Esophagus (tissue), 2 donors: Measurements from ENCODE around the gene NOBOX. TPM values are rescaled to one million over a fixed set of nuclear protein-coding genes. Genes with fewer than 3 reads are reported as not detected.
"Not testable (repeated sequence)": the region's sequence is repeated elsewhere in the genome, so short reads cannot be mapped to it uniquely, and the experiment has no call there.

Experiments
- H3K27ac ChIP-seq, 2 donors: one replicate each; pipeline ENCODE4 v1.5.1; 2013; ENCODE audit warnings: low read depth in 2 of 2, mild to moderate bottlenecking in 2 of 2, inconsistent platforms in 1 of 2, low read length in 1 of 2, moderate library complexity in 1 of 2
- H3K27me3 ChIP-seq, 2 donors: one replicate each; pipeline ENCODE4 v1.6.1; 2013; ENCODE audit warnings: low read length in 2 of 2, control low read depth in 1 of 2, mild to moderate bottlenecking in 1 of 2; ENCODE audit not compliant: insufficient read depth in 2 of 2, control insufficient read depth in 1 of 2
- H3K36me3 ChIP-seq, 2 donors: one replicate each; pipeline ENCODE4 v1.6.1; 2013; ENCODE audit warnings: low read length in 1 of 2; ENCODE audit not compliant: control insufficient read depth in 2 of 2, insufficient read depth in 2 of 2
- H3K4me1 ChIP-seq, 2 donors: one replicate each; pipeline ENCODE4 v1.6.1; 2013; ENCODE audit warnings: low read length in 1 of 2; ENCODE audit not compliant: control insufficient read depth in 2 of 2, insufficient read depth in 2 of 2
- H3K4me3 ChIP-seq, 2 donors: one replicate each; pipeline ENCODE4 v1.5.1; 2013; ENCODE audit warnings: low read length in 2 of 2, mild to moderate bottlenecking in 2 of 2, low read depth in 1 of 2, moderate library complexity in 1 of 2
- H3K9me3 ChIP-seq, 2 donors: one replicate each; pipeline ENCODE4 v1.6.1; 2013; ENCODE audit warnings: mild to moderate bottlenecking in 2 of 2, low read depth in 1 of 2, low read length in 1 of 2, moderate library complexity in 1 of 2; ENCODE audit not compliant: control insufficient read depth in 2 of 2, insufficient read depth in 1 of 2
- WGBS, 2 donors: extraction: QIAGEN DNeasy Blood & Tissue Kit; methylation state at CpG; one replicate each; pipeline ENCODE4 v1.1.7; 2013; 5-methylcytosine and 5-hydroxymethylcytosine counted together
- polyA plus RNA-seq, 2 donors: library from polyadenylated mRNA; stranded (reverse); fragments of 200-250 nt; gene quantifications; one replicate each; pipeline ENCODE4 v1.2.3, GENCODE V29; 2013
- donor health status: healthy with polysubstance abuse.
- donor health status: Bipolar disorder and iron deficiency.

Gene NOBOX
- polyA plus RNA-seq, 2 donors: not detected

- not testable (repeated sequence) for H3K27me3 ChIP-seq, H3K4me3 ChIP-seq, H3K36me3 ChIP-seq, H3K4me1 ChIP-seq, H3K27ac ChIP-seq, H3K9me3 ChIP-seq
- no CpG with 5 or more reads among the region's 1 CpG for WGBS, 2 donors
These were observed 54.9 kb downstream of the NOBOX start for GRCh38 chr7:144348625-144349024.

Other genes with a start within 250 kb of the NOBOX start
- gene CTAGE4, start 220.2 kb downstream of the NOBOX start, polyA plus RNA-seq: 1 to 10 TPM; 3.2 to 4.3 TPM
- 10 to 100 TPM; 20.0 to 20.1 TPM for gene ARHGEF35, start 207.9 kb downstream of the NOBOX start, polyA plus RNA-seq
- gene OR2A42, start 164.1 kb downstream of the NOBOX start, polyA plus RNA-seq: under 1 TPM in 1 of 2 donors, not detected in 1; 0.02 TPM
- gene OR2A7, start 138.9 kb downstream of the NOBOX start, polyA plus RNA-seq: 1 to 10 TPM; 1.1 to 1.6 TPM
- 1 to 10 TPM in 1 of 2 donors, under 1 TPM in 1; 0.01 to 2.5 TPM for gene CTAGE8, start 134.4 kb downstream of the NOBOX start, polyA plus RNA-seq
- gene OR2A1, start 91.3 kb downstream of the NOBOX start, polyA plus RNA-seq: under 1 TPM in 1 of 2 donors, not detected in 1; 0.01 TPM
- gene ARHGEF5, start 48.3 kb downstream of the NOBOX start, polyA plus RNA-seq: 10 to 100 TPM; 14.6 to 22.1 TPM